ENCODE results near the gene ANXA6. TPM values are rescaled to one million over a fixed set of nuclear protein-coding genes. Genes with fewer than 3 reads are reported as not detected.

ANXA6 gene
- total RNA-seq, 1 donor from 2014 or later, result 320 TPM

GRCh38 chr5:151168602-151169344 lies 11.2 kb upstream of the ANXA6 start:
- no peak for DNase-seq (ENCODE audit: low read depth)
- Histone ChIP-seq H3K9me3 (ENCODE audit: insufficient read depth, low read depth, low read length) (no peaks in the 10 kb centered on the region), H2AFZ (ENCODE audit: low read depth, low read length) (no peak overlapping the region), H3K36me3 (ENCODE audit: insufficient read depth, low read length) (no peaks in the 10 kb centered on the region), H3K4me2 (ENCODE audit: low read length) (no peak overlapping the region), H3K79me2 (ENCODE audit: insufficient read depth, low read length) (no peaks in the 10 kb centered on the region), H4K20me1 (ENCODE audit: insufficient read depth, low read length) (no peaks in the 10 kb centered on the region), H3K27me3 (ENCODE audit: insufficient read depth, low read length) (peaks cover 4% of the 10 kb centered on the region), H3K4me1 (ENCODE audit: insufficient read depth, low read length) (no peaks in the 10 kb centered on the region), H3K4me3 (ENCODE audit: insufficient read depth, low read depth, low read length) (no peak overlapping the region), H3K9ac (ENCODE audit: low read length) (no peak overlapping the region), H3K27ac (ENCODE audit: low read depth, low read length) (no peak overlapping the region)
- peaks cover 19% of the 10 kb centered on the region for H3K27me3 Mint-ChIP-seq (ENCODE audit: low read depth, unreplicated experiment)
- H3K36me3 Mint-ChIP-seq (ENCODE audit: low read depth, unreplicated experiment), result peaks cover 2% of the 10 kb centered on the region
- H3K27ac Mint-ChIP-seq (ENCODE audit: unreplicated experiment), result no peak overlapping the region
- peaks cover 5% of the 10 kb centered on the region for H3K4me1 Mint-ChIP-seq (ENCODE audit: low read depth, unreplicated experiment)
- TF ChIP-seq EZH2 (IDR thresholded peaks at IDR 0.05; ENCODE audit: insufficient read depth, low read length) (no peak), CTCF (IDR thresholded peaks at IDR 0.05; ENCODE audit: insufficient read depth, low read depth, low read length) (no peak)
- FAIRE-seq, result no peak
- no peaks in the 10 kb centered on the region for H3K9me3 Mint-ChIP-seq (ENCODE audit: unreplicated experiment)
- no peak overlapping the region for H3K4me3 Mint-ChIP-seq (ENCODE audit: unreplicated experiment)

GRCh38 chr5:151167022-151167421 lies 9.4 kb upstream of the ANXA6 start:
- Histone ChIP-seq H3K27ac (ENCODE audit: low read depth, low read length) (no peak overlapping the region), H3K9me3 (ENCODE audit: insufficient read depth, low read depth, low read length) (no peaks in the 10 kb centered on the region), H2AFZ (ENCODE audit: low read depth, low read length) (no peak overlapping the region), H3K9ac (ENCODE audit: low read length) (no peak overlapping the region), H3K4me3 (ENCODE audit: insufficient read depth, low read depth, low read length) (no peak overlapping the region), H3K4me1 (ENCODE audit: insufficient read depth, low read length) (no peaks in the 10 kb centered on the region), H3K27me3 (ENCODE audit: insufficient read depth, low read length) (peaks cover 4% of the 10 kb centered on the region), H3K79me2 (ENCODE audit: insufficient read depth, low read length) (no peaks in the 10 kb centered on the region), H4K20me1 (ENCODE audit: insufficient read depth, low read length) (no peaks in the 10 kb centered on the region), H3K4me2 (ENCODE audit: low read length) (no peak overlapping the region), H3K36me3 (ENCODE audit: insufficient read depth, low read length) (no peaks in the 10 kb centered on the region)
- peaks cover 2% of the 10 kb centered on the region for H3K36me3 Mint-ChIP-seq (ENCODE audit: low read depth, unreplicated experiment)
- DNase-seq (ENCODE audit: low read depth), result no peak
- H3K9me3 Mint-ChIP-seq (ENCODE audit: unreplicated experiment), result no peaks in the 10 kb centered on the region
- peaks cover 23% of the 10 kb centered on the region for H3K27me3 Mint-ChIP-seq (ENCODE audit: low read depth, unreplicated experiment)
- TF ChIP-seq EZH2 (IDR thresholded peaks at IDR 0.05; ENCODE audit: insufficient read depth, low read length), result no peak
- TF ChIP-seq CTCF (IDR thresholded peaks at IDR 0.05; ENCODE audit: insufficient read depth, low read depth, low read length), result no peak
- peaks cover 5% of the 10 kb centered on the region for H3K4me1 Mint-ChIP-seq (ENCODE audit: low read depth, unreplicated experiment)
- no peak for FAIRE-seq
- no peak overlapping the region for H3K27ac Mint-ChIP-seq (ENCODE audit: unreplicated experiment)
- no peak overlapping the region for H3K4me3 Mint-ChIP-seq (ENCODE audit: unreplicated experiment)
